ENCODE data around the gene UBE2V1. TPM values are rescaled to one million over a fixed set of nuclear protein-coding genes. Genes with fewer than 3 reads are reported as not detected.

UBE2V1 gene
- total and polyA plus RNA-seq, 2 of the 13 experiments (the other 11 are each of a cell fraction or from before 2014, with no cell fraction given), result 81.3 to 132 TPM

GRCh38 chr20:50128520-50128905 is 15.6 kb upstream of the UBE2V1 start (continued):
- TF ChIP-seq KIAA2018 (CRISPR knock-in tag; IDR thresholded peaks at IDR 0.05; ENCODE audit: borderline replicate concordance) (no peak), ZNF263 (CRISPR knock-in tag; IDR thresholded peaks at IDR 0.05) (no peak), ZNF567 (CRISPR knock-in tag; IDR thresholded peaks at IDR 0.05; ENCODE audit: borderline replicate concordance) (no peak), TARDBP (CRISPR knock-in tag; IDR thresholded peaks at IDR 0.05) (no peak)
- TF ChIP-seq, protein P1, sequence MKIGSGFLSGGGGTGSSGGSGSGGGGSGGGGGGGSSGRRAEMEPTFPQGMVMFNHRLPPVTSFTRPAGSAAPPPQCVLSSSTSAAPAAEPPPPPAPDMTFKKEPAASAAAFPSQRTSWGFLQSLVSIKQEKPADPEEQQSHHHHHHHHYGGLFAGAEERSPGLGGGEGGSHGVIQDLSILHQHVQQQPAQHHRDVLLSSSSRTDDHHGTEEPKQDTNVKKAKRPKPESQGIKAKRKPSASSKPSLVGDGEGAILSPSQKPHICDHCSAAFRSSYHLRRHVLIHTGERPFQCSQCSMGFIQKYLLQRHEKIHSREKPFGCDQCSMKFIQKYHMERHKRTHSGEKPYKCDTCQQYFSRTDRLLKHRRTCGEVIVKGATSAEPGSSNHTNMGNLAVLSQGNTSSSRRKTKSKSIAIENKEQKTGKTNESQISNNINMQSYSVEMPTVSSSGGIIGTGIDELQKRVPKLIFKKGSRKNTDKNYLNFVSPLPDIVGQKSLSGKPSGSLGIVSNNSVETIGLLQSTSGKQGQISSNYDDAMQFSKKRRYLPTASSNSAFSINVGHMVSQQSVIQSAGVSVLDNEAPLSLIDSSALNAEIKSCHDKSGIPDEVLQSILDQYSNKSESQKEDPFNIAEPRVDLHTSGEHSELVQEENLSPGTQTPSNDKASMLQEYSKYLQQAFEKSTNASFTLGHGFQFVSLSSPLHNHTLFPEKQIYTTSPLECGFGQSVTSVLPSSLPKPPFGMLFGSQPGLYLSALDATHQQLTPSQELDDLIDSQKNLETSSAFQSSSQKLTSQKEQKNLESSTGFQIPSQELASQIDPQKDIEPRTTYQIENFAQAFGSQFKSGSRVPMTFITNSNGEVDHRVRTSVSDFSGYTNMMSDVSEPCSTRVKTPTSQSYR (CRISPR knock-in tag; IDR thresholded peaks at IDR 0.05; ENCODE audit: borderline replicate concordance), result no peak
- TF ChIP-seq, protein P2, sequence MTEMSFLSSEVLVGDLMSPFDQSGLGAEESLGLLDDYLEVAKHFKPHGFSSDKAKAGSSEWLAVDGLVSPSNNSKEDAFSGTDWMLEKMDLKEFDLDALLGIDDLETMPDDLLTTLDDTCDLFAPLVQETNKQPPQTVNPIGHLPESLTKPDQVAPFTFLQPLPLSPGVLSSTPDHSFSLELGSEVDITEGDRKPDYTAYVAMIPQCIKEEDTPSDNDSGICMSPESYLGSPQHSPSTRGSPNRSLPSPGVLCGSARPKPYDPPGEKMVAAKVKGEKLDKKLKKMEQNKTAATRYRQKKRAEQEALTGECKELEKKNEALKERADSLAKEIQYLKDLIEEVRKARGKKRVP (CRISPR knock-in tag; IDR thresholded peaks at IDR 0.05), result no peak
